GM20000 (cell line): ENCODE measurements around the gene ARSG.
"Not testable (repeated sequence)": the region's sequence is repeated elsewhere in the genome, so short reads cannot be mapped to it uniquely, and the experiment has no call there.

Experiments used
- DNase-seq: peaks from one replicate; pipeline ENCODE4 v3.0.0; 2012; ENCODE audit warnings: low spot score
- TF ChIP-seq, protein P1 (sequence below): IDR thresholded peaks from 2 replicates; pipeline ENCODE4 v1.5.1; 2012; ENCODE audit warnings: mild to moderate bottlenecking, control low read depth; ENCODE audit errors: extremely low read depth, missing control alignments

The ARSG gene

DNA sequence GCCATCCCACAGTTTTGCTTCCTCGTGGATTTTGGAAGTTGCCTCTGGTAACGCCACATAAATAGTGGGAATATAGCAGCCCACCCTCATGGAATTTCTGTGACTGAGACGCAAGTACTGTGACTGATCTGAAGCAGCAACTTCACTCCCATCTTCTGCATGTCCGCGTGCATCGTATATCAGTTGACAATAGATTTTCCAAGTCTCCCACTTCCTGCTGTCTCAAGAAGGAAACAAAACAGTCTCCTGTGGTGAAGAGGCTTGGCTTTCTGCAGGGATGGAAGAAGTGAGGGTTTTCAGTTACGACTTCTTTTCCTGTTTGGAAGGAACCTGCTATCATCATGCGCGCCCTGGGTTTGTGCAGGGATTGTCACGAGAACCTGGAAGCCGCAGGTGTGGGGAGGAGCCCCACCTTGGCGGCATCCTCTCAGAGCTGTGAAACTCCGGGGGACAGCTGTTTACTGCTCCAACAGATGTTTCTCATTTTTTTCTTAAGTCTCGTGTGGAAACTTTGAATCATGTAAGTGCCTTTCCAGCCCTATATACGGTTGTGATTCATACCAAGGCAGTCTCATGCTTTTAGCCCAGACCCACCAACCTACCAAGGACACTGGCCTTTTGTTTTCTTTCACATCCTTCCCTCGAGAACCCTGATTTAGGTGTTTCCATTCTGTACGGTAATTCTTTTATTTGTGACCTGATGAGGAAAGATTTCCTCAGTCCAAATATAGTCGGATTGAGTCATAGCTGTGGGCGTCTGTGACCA is 108.5 kb downstream of the ARSG start:
- no peak for DNase-seq
- TF ChIP-seq, protein P1, sequence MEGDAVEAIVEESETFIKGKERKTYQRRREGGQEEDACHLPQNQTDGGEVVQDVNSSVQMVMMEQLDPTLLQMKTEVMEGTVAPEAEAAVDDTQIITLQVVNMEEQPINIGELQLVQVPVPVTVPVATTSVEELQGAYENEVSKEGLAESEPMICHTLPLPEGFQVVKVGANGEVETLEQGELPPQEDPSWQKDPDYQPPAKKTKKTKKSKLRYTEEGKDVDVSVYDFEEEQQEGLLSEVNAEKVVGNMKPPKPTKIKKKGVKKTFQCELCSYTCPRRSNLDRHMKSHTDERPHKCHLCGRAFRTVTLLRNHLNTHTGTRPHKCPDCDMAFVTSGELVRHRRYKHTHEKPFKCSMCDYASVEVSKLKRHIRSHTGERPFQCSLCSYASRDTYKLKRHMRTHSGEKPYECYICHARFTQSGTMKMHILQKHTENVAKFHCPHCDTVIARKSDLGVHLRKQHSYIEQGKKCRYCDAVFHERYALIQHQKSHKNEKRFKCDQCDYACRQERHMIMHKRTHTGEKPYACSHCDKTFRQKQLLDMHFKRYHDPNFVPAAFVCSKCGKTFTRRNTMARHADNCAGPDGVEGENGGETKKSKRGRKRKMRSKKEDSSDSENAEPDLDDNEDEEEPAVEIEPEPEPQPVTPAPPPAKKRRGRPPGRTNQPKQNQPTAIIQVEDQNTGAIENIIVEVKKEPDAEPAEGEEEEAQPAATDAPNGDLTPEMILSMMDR, result no peak

DNA sequence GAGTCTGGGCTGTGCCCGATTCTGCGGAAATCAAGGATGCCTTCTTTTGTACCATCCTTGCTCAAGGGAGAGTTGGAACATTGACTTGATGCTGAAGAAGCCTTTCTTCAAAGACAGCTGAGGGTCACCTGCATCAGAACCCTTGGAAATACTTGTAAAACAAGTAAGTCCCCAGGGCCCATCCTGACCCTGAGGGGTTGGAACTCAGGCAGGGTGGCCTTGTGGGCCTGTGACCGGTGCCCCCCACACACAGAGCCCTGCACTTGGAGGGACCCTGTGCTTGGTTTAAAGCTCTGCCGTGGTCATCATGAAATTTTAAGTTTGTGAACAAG is 109.1 kb downstream of the ARSG start:
- DNase-seq, result no peak
- TF ChIP-seq, protein P1, result no peak

DNA sequence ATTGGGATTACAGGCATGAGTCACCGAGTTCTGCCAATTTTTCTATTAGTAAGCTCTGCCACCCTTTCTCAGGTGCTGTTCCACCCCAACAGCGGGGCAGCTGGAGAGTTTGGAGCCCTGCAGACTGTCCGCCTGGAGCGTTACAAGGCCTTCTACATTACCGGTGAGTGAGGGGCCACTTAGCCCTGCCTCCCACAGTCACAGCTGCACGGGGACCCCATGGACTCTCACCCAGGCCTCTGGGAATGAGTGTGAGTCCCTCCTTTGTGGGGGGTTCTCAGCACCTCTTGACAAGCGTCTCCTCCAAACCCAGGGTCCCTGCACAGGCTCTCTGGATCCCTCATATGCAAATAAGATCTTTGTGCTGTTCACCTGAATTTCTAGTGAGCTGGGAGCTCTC is 110.0 kb downstream of the ARSG start:
- DNase-seq, result no peak
- TF ChIP-seq, protein P1, result no peak

DNA sequence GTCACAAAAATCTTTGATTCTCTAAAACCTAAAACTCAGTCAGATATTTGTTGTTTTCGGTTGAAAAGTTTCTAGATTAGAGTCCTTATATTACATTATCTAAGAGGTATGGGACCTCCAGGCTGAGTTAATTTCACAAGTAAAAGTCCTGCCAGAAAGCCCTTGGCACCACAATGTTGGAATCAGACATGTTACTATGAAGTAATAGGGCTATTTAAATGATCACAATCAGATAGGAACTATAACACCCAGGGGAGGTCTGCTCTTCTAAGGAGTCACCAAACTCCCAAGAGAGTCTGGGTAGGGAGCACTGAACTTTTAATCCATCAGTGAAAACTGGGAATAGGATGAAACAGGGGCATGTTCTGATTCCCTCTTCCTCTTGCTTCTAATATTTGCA is 111.8 kb downstream of the ARSG start:
- DNase-seq, result no peak
- TF ChIP-seq, protein P1, result no peak

DNA sequence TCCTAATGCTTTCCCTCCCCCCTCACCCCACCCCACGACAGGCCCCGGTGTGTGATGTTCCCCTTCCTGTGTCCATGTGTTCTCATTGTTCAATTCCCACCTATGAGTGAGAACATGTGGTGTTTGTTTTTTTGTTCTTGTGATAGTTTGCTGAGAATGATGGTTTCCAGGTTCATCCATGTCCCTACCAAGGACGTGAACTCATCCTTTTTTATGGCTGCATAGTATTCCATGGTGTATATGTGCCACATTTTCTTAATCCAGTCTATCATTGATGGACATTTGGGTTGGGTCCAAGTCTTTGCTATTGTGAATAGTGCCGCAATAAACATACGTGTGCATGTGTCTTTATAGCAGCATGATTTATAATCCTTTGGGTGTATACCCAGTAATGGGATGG is 112.5 kb downstream of the ARSG start:
- DNase-seq, result not testable (repeated sequence)

DNA sequence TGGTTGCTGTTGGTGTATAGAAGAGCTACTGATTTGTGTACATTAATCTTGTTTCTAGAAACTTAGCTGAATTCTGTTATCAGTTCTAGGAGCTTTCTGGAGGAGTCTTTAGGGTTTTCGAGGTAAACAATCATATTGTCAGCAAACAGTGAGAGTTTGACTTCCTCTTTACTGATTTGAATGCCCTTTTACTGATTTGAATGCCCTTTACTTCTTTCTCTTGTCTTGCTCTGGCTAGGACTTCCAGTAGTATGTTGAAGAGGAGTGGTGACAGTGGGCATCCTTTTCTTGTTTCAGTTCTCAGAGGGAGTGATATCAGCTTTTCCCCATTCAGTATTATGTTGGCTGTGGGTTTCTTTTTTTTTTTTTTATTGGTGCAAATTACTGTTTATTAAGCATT is 116.4 kb downstream of the ARSG start:
- DNase-seq, result not testable (repeated sequence)

DNA sequence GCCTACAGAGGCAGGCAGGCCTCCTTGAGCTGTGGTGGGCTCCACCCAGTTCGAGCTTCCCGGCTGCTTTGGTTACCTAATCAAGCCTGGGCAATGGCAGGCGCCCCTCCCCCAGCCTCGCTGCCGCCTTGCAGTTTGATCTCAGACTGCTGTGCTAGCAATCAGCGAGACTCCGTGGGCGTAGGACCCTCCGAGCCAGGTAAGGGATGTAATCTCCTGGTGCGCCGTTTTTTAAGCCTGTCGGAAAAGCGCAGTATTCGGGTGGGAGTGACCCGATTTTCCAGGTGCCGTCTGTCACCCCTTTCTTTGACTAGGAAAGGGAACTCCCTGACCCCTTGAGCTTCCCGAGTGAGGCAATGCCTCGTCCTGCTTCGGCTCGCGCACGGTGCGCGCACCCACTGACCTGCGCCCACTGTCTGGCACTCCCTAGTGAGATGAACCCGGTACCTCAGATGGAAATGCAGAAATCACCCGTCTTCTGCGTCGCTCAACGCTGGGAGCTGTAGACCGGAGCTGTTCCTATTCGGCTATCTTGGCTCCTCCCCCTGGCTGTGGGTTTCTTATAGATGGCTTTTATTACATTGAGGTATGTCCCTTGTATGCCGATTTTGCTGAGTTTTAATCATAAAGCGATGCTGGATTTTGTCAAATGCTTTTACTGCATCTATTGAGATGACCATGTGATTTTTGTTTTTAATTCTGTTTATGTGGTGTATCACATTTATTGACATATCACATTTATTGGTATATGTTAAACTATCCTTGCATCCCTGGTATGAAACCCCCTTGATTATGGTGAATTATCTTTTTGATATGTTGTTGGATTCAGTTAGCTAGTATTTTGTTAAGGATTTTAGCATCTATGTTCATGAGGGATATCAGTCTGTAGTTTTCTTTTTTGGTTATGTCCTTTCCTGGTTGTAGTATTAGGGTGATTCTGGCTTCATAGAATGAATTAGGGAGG is 122.6 kb downstream of the ARSG start:
- DNase-seq, result not testable (repeated sequence)

DNA sequence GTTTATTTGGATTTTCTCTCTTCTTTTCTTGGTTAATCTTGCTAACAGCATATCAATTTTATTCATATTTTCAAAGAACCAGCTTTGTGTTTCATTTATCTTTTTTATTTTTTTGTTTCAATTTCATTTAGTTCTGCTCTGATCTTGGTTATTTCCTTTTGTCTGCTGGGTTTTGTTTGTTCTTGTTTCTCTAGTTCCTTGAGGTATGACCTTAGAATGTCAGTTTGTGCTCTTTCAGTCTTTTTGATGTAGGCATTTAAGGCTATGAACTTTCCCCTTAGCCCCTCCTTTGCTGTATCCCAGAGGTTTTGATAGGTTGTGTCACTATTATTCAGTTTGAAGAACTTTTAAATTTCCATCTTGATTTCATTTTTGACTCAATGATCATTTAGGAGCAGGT is 123.6 kb downstream of the ARSG start:
- DNase-seq, result not testable (repeated sequence)

DNA sequence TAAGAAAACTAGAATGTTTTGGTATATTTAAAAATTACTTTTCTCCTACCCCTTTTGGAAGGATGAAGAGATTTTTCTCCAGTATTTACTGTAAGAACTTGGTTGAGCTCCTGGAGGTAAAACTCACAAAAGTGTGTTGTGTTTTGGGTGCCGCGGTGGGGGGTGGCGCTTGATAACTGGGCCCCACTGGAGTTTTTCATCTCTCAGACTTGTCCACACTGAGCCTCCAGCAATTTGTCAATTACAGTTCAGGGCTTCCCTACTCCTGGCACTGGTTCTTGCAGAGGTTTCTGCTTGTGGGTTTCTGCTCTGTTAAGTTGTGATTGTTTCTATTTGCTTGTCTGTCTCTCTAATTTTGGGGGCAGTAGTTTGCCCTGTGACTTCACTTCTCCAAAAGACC is 126.0 kb downstream of the ARSG start:
- TF ChIP-seq, protein P1, result no peak
- DNase-seq, result no peak
